Measurements from ENCODE around the gene PAPSS1. TPM values are rescaled to one million over a fixed set of nuclear protein-coding genes. Genes with fewer than 3 reads are reported as not detected.

PAPSS1 gene
- total RNA-seq, 1 experiment from 2014 or later, result 59.0 TPM

GRCh38 chr4:107599841-107600240 lies 120.2 kb downstream of the PAPSS1 start:
- no peaks in the 10 kb centered on the region for H3K79me2 ChIP-seq (ENCODE audit: insufficient read depth, low read length)
- H2AFZ ChIP-seq (ENCODE audit: low read depth, low read length, poor library complexity, severe bottlenecking), result no peak overlapping the region
- no peak overlapping the region for H3K4me3 ChIP-seq (replicated peaks in 1 of 2; ENCODE audit: low read depth in 1 of 2, low read length in 2 of 2)
- no peak overlapping the region for H3K9ac ChIP-seq (ENCODE audit: low read length)
- no peaks in the 10 kb centered on the region for H3K9me2 ChIP-seq (ENCODE audit: insufficient read depth)
- H3K27me3 ChIP-seq (ENCODE audit: insufficient read depth, low read length), result no peaks in the 10 kb centered on the region
- intact Hi-C loops (cut with micrococcal nuclease), result no loop called here
- no peak overlapping the region for H3K27ac ChIP-seq (ENCODE audit: low read depth, low read length)
- ChIA-PET POLR2A (interaction anchor here (1.3 kb wide), 1 partner anchor 9 kb away, joined by 3 read pairs; no protein-coding TSS in a partner anchor), CTCF (no interaction called here), RAD21 (ENCODE audit: low non-redundant PET in 1 of 2, low total read pairs in 2 of 2, uncharacterized antibody in 2 of 2, unreplicated experiment in 2 of 2) (no interaction called here)
- no peak for TF ChIP-seq EGR1 (IDR thresholded peaks at IDR 0.05; ENCODE audit: low read depth)
- TF ChIP-seq SRF (IDR thresholded peaks at IDR 0.05; ENCODE audit: low read depth), result no peak
- no peak for TF ChIP-seq ZBTB33 (IDR thresholded peaks at IDR 0.05; ENCODE audit: extremely low read depth, insufficient replicate concordance, low read length)
- TF ChIP-seq ATF3 (IDR thresholded peaks at IDR 0.05), result no peak
- no peak for TF ChIP-seq FOSL1 (IDR thresholded peaks at IDR 0.05; ENCODE audit: low read depth)
- no peak for TF ChIP-seq ZNF274 (IDR thresholded peaks at IDR 0.05; ENCODE audit: low read depth, low read length)
- no peak for TF ChIP-seq SP1 (IDR thresholded peaks at IDR 0.05; ENCODE audit: low read depth)
- no peak for TF ChIP-seq POLR2AphosphoS5 (IDR thresholded peaks at IDR 0.05; ENCODE audit: low read depth, low read length)
- TF ChIP-seq TCF7L2 (IDR thresholded peaks at IDR 0.05; ENCODE audit: borderline replicate concordance, extremely low read depth, insufficient read depth, insufficient read length), result no peak
- TF ChIP-seq EZH2phosphoT487 (IDR thresholded peaks at IDR 0.05; ENCODE audit: borderline replicate concordance), result no peak
- no peak for TF ChIP-seq REST (IDR thresholded peaks at IDR 0.05; ENCODE audit: low read depth)
- no peak for TF ChIP-seq CTCF (IDR thresholded peaks at IDR 0.05 in 2 of 3, conservative IDR thresholded peaks at IDR 0.05 in 1 of 3; ENCODE audit: borderline replicate concordance in 1 of 3, insufficient read depth in 1 of 3, low read depth in 2 of 3, low read length in 2 of 3)
- TF ChIP-seq MAX (IDR thresholded peaks at IDR 0.05), result no peak
- no peak for TF ChIP-seq CEBPB (IDR thresholded peaks at IDR 0.05; ENCODE audit: low read depth)
- TF ChIP-seq ELF1 (IDR thresholded peaks at IDR 0.05; ENCODE audit: borderline replicate concordance, low read depth), result no peak
- no peak for TF ChIP-seq POLR2A (IDR thresholded peaks at IDR 0.05; ENCODE audit: borderline replicate concordance, extremely low read depth, insufficient read depth, insufficient read length)
- no peak for TF ChIP-seq JUND (IDR thresholded peaks at IDR 0.05)
- no peaks in the 10 kb centered on the region for H3K4me1 ChIP-seq (ENCODE audit: control insufficient read depth in 1 of 2, insufficient read depth in 2 of 2, low read length in 2 of 2)
- no peak for ATAC-seq
- H3K4me2 ChIP-seq (ENCODE audit: low read length), result no peak overlapping the region
- no peaks in the 10 kb centered on the region for H4K20me1 ChIP-seq (ENCODE audit: insufficient read depth)
- no peaks in the 10 kb centered on the region for H3K9me3 ChIP-seq (ENCODE audit: control insufficient read depth in 1 of 2, insufficient read depth in 1 of 2, low read depth in 1 of 2, low read length in 2 of 2)
- no peaks in the 10 kb centered on the region for H3K36me3 ChIP-seq (ENCODE audit: control insufficient read depth in 1 of 2, insufficient read depth in 2 of 2, low read length in 2 of 2)
- DNase-seq (ENCODE audit: low read depth, low spot score), result no peak
- no TSS peak for BruUV-seq (replicated peaks)

Data from HCT116 (cell line).